T-cell (primary cell): Measurements from ENCODE around the gene CRAMP1. TPM values are rescaled to one million over a fixed set of nuclear protein-coding genes. Genes with fewer than 3 reads are reported as not detected.

Experiments used
- ATAC-seq, 4 experiments: fragments of 200-7000 bp in 3 of 4; fragments of 150-1000 bp in 1 of 4; cut with Tn5 transposase; replicated peaks in 1 of 4; 1 replicate in 3 of 4; 2 replicates in 1 of 4; pipeline ENCODE4 v1.10.0; 2021; ENCODE audit warnings: moderate library complexity in 3 of 4, mild to moderate bottlenecking in 2 of 4, moderate number of reproducible peaks in 1 of 4
- CTCF ChIA-PET, 2 donors: fragments of 300-600 bp; sonication (Branson Sonifier 250); formaldehyde crosslinking; loops; one replicate each; lab custom pipeline; 2022; ENCODE audit warnings: antibody characterized with exemption in 2 of 2; lab: Charles Lee
- POLR2A ChIA-PET, 2 donors: fragments of 300-600 bp; sonication (Branson Sonifier 250); formaldehyde crosslinking; loops; one replicate each; lab custom pipeline; 2022; ENCODE audit warnings: antibody characterized with exemption in 2 of 2; lab: Charles Lee
- DNase-seq, 35 experiments: peaks; one replicate each; pipeline versions ENCODE4 v3.0.0 to v3.0.0-alpha.2; 2013 to 2023
- H3K27ac ChIP-seq: one replicate; pipeline ENCODE4 v1.5.1; 2013; ENCODE audit warnings: low read length
- H3K27me3 ChIP-seq, 2 experiments: replicated peaks in 1 of 2; 1 replicate in 1 of 2; 2 replicates in 1 of 2; pipeline versions ENCODE4 v1.6.1 to v1.7.0; 2013; ENCODE audit warnings: low read length in 1 of 2, mixed read lengths in 1 of 2; ENCODE audit not compliant: control insufficient read depth in 2 of 2, insufficient read depth in 2 of 2; ENCODE audit errors: extremely low read depth in 1 of 2
- H3K36me3 ChIP-seq, 2 donors: 1 replicate in 1 of 2; 2 replicates in 1 of 2; pipeline versions ENCODE4 v1.6.1 to v1.7.0; 2013; ENCODE audit warnings: low read length in 1 of 2; ENCODE audit not compliant: control insufficient read depth in 2 of 2, insufficient read depth in 1 of 2; ENCODE audit errors: extremely low read depth in 1 of 2
- H3K4me1 ChIP-seq, 2 experiments: 1 replicate in 1 of 2; 2 replicates in 1 of 2; pipeline versions ENCODE4 v1.6.1 to v1.7.0; 2013; ENCODE audit warnings: low read length in 2 of 2, mixed read lengths in 1 of 2; ENCODE audit not compliant: insufficient read depth in 2 of 2, control insufficient read depth in 1 of 2; ENCODE audit errors: extremely low read depth in 1 of 2
- H3K4me3 ChIP-seq, 2 donors: 1 replicate in 1 of 2; 2 replicates in 1 of 2; pipeline versions ENCODE4 v1.5.1 to v1.7.0; 2013; ENCODE audit warnings: mild to moderate bottlenecking in 2 of 2, low read length in 1 of 2, moderate library complexity in 1 of 2; ENCODE audit not compliant: control insufficient read depth in 1 of 2; ENCODE audit errors: extremely low read depth in 1 of 2
- H3K9me3 ChIP-seq: 2 replicates; pipeline ENCODE4 v1.7.0; 2013
- H3K27ac Mint-ChIP-seq, 2 donors: one replicate each; pipeline ENCODE4 v1.8.0; 2020 to 2021; ENCODE audit warnings: mild to moderate bottlenecking in 2 of 2, mixed read lengths in 2 of 2
- H3K27me3 Mint-ChIP-seq, 2 donors: one replicate each; pipeline ENCODE4 v1.8.0; 2021 to 2022; ENCODE audit warnings: mixed read lengths in 2 of 2
- H3K36me3 Mint-ChIP-seq: one replicate; pipeline ENCODE4 v1.8.0; 2021; ENCODE audit warnings: mixed read lengths
- H3K4me1 Mint-ChIP-seq, 3 donors: one replicate each; pipeline ENCODE4 v1.8.0; 2020 to 2022; ENCODE audit warnings: mixed read lengths in 3 of 3, mild to moderate bottlenecking in 1 of 3
- H3K4me3 Mint-ChIP-seq, 3 donors: one replicate each; pipeline ENCODE4 v1.8.0; 2020 to 2022; ENCODE audit warnings: mild to moderate bottlenecking in 3 of 3, mixed read lengths in 3 of 3, moderate library complexity in 3 of 3
- H3K9me3 Mint-ChIP-seq, 3 donors: one replicate each; pipeline ENCODE4 v1.8.0; 2020 to 2022; ENCODE audit warnings: mixed read lengths in 3 of 3
- WGBS: methylation state at CpG from one replicate; pipeline ENCODE4 v1.1.5; 2013; ENCODE audit warnings: missing lambda C conversion rate; ENCODE audit not compliant: insufficient coverage; 5-methylcytosine and 5-hydroxymethylcytosine counted together
- total RNA-seq, 35 experiments: library from RNA in 6 of 35; stranded (reverse) in 6 of 35; fragments of 120-200 nt in 1 of 35; gene quantifications; one replicate each; pipeline versions ENCODE4 v1.2.1 to v1.2.4 and lab custom pipeline; 2013 to 2026

The CRAMP1 gene
- total RNA-seq, 5 donors from 2014 or later (not counting 1 experiment from before 2014, with no cell fraction given), result 26.4 to 36.4 (median 33.0) TPM

DNA sequence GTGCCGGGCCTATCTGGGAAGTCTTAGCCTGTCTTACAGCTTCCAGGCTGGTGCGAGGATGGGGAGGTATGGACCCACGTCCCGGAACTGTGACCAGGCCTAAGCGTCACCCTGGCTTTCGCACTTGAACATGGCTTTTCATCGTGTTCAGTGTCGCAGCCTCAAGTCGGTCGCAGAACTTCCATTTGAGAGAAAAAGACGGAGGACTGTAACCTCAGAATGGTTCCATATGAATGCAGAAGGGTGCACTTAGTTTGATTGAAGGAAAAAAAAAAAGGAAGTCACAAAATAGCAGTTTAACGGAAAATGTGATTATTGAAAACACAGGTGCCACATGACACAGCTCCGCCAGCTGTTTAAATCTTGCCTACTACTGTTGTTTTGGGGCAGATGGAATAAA, 35.7 kb downstream of the CRAMP1 start:
- H3K4me3 Mint-ChIP-seq, result no peak overlapping the region
- ChIA-PET POLR2A (interaction anchor here in 1 of 2 donors (0.6 kb wide), 1 partner anchor 1410 kb away, joined by 11 read pairs; no protein-coding TSS in a partner anchor), CTCF (no interaction called here)
- Histone ChIP-seq H3K9me3 (no peaks in the 10 kb centered on the region), H3K36me3 (peaks cover 15 to 42% of the 10 kb centered on the region in 2 donors), H3K4me3 (no peak overlapping the region), H3K4me1 (peaks cover 0 to 7% of the 10 kb centered on the region in 2 experiments), H3K27ac (no peak overlapping the region), H3K27me3 (no peaks in the 10 kb centered on the region)
- no peak for DNase-seq
- peak overlapping the region in 1 of 2 donors; percentile 71 for H3K27ac Mint-ChIP-seq
- H3K36me3 Mint-ChIP-seq, result peaks cover 54% of the 10 kb centered on the region
- H3K9me3 Mint-ChIP-seq, result no peaks in the 10 kb centered on the region
- peaks cover 16 to 33% (median 24%) of the 10 kb centered on the region in 3 donors for H3K4me1 Mint-ChIP-seq
- no peaks in the 10 kb centered on the region for H3K27me3 Mint-ChIP-seq
- 79% methylated on average over 13 of the region's 13 CpGs for WGBS
- no peak for ATAC-seq

DNA sequence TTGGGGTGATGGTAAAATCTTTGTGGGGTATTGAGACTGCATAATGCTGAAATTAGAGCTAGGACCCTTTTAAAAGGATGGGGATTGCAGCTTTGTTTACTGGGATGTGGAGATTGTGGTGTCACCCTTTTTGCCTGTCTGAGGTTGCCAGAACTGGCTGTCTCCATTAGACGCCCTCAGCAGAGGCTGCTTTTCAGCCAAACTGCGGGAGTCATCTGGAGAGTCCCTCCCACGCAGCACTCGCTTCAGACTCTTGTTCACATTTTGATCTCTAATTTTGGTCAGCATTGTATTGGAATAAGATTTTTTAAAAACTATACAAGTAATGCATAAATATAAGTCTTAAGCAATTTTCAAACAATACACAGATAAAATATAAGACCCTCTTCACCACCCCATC, 38.0 kb downstream of the CRAMP1 start:
- H3K36me3 Mint-ChIP-seq, result peaks cover 55% of the 10 kb centered on the region

DNA sequence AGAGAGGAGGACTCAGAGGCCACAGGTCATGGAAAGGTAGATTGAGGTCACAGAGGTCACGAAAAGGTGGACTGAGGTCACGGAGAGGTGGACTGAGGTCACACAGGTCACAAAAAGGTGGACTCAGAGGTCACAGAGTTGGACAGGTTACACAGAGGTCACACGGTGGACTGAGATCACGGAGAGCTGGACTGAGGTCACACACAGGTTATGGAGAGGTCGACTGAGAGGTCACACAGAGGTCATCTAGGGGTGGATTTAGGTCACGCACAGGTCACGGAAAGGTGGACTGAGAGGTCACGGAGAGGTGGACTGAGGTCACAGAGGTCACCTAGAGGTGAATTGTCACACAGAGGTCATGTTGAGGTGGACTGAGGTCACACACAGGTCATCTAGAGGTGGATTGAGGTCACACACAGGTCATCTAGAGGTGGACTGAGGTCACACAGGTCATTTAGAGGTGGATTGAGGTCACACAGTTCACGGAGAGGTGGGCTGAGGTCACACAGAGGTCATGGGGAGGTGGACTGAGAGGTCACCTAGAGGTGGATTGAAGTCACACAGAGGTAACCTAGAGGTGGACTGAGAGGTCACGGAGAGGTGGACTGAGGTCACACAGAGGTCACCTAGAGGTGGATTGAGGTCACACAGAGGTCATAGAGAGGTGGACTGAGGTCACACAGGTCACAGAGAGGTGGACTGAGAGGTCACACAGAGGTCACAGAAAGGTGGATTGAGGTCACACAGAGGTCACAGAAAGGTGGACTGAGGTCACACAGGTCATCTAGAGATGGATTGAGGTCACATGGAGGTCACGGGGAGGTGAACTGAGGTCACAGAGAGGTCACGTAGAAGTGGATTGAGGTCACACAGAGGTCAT, 39.2 kb downstream of the CRAMP1 start:
- WGBS, result 95% methylated on average over 12 of the region's 12 CpGs
- Histone ChIP-seq H3K9me3 (no peaks in the 10 kb centered on the region), H3K36me3 (peaks cover 13 to 45% of the 10 kb centered on the region in 2 donors), H3K4me1 (no peaks in the 10 kb centered on the region), H3K27me3 (no peaks in the 10 kb centered on the region), H3K27ac (no peak overlapping the region), H3K4me3 (no peak overlapping the region)
- ChIA-PET CTCF (no interaction called here), POLR2A (interaction anchor here in 1 of 2 donors (0.7 kb wide), 1 partner anchor 65 kb away, joined by 10 read pairs; no protein-coding TSS in a partner anchor)
- H3K4me1 Mint-ChIP-seq, result peaks cover 5 to 16% (median 10%) of the 10 kb centered on the region in 3 donors
- no peaks in the 10 kb centered on the region for H3K27me3 Mint-ChIP-seq
- peaks cover 51% of the 10 kb centered on the region for H3K36me3 Mint-ChIP-seq
- no peaks in the 10 kb centered on the region for H3K9me3 Mint-ChIP-seq
- H3K27ac Mint-ChIP-seq, result peak overlapping the region in 1 of 2 donors; percentile 28
- H3K4me3 Mint-ChIP-seq, result no peak overlapping the region
- no peak for DNase-seq
- no peak for ATAC-seq

More for the DNA sequence above, 38.0 kb downstream of the CRAMP1 start:
- no peak for ATAC-seq
- Histone ChIP-seq H3K4me3 (no peak overlapping the region), H3K27me3 (no peaks in the 10 kb centered on the region), H3K27ac (no peak overlapping the region), H3K36me3 (peaks cover 8 to 41% of the 10 kb centered on the region in 2 donors), H3K9me3 (no peaks in the 10 kb centered on the region), H3K4me1 (peaks cover 0 to 5% of the 10 kb centered on the region in 2 experiments)
- Mint-ChIP-seq H3K4me3 (no peak overlapping the region), H3K4me1 (peaks cover 16 to 27% (median 16%) of the 10 kb centered on the region in 3 donors), H3K27ac (no peak overlapping the region), H3K9me3 (no peaks in the 10 kb centered on the region), H3K27me3 (no peaks in the 10 kb centered on the region)
- POLR2A ChIA-PET, result no interaction called here
- CTCF ChIA-PET, result interaction anchor here in 1 of 2 donors (0.7 kb wide), 1 partner anchor 221 kb away, joined by 6 read pairs; no protein-coding TSS in a partner anchor
- DNase-seq, result no peak
- WGBS, result 50% methylated on average over 1 of the region's 4 CpGs

DNA sequence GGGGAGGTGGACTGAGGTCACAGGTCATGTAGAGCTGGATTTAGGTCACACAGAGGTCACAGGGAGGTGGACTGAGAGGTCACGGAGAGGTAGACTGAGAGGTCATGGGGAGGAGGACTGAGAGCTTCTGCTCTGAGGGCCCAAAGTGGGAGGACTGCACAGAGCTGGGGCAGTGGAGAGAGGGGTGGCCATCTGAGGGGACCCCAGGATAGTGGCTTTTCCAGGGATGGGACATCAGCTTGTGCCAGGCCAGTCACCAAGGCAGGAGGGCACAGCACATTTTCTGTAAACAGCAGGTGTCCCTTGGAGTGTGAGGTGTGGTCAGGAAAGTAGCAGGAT, 39.8 kb downstream of the CRAMP1 start:
- Mint-ChIP-seq H3K4me1 (peaks cover 0 to 10% (median 4%) of the 10 kb centered on the region in 3 donors), H3K27ac (no peak overlapping the region), H3K4me3 (no peak overlapping the region), H3K36me3 (peaks cover 46% of the 10 kb centered on the region), H3K27me3 (no peaks in the 10 kb centered on the region), H3K9me3 (no peaks in the 10 kb centered on the region)
- Histone ChIP-seq H3K9me3 (no peaks in the 10 kb centered on the region), H3K36me3 (peaks cover 13 to 47% of the 10 kb centered on the region in 2 donors), H3K27ac (no peak overlapping the region), H3K4me3 (no peak overlapping the region), H3K4me1 (no peaks in the 10 kb centered on the region), H3K27me3 (no peaks in the 10 kb centered on the region)
- ATAC-seq (no peak), DNase-seq (no peak)
- CTCF ChIA-PET, result no interaction called here
- 90% methylated on average over 1 of the region's 1 CpG for WGBS
- POLR2A ChIA-PET, result interaction anchor here (0.6 to 0.7 kb wide), 2 partner anchors 25 to 66 kb away, joined by 3 to 10 read pairs; no protein-coding TSS in a partner anchor

DNA sequence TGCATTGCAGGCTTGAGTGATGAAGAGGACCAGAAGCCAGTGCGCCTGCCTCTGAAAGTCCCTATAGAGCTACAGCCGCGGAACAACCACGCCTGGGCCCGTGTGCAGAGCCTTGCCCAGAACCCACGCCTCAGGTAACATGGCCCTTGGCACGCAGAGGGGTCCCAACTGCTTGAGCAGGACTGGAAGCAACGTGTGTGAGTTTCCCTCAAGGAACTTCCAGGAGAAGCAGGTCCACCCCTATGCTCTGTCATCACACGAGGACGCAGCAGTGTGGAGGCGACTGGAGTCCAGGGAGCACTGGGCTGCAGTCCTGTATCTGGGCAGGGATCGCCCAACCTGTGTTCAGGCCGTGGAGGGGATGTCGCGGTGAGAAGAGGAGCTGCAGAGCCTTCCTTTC, 40.9 kb downstream of the CRAMP1 start:
- DNase-seq (no peak), ATAC-seq (no peak)
- ChIA-PET CTCF (no interaction called here), POLR2A (no interaction called here)
- no peaks in the 10 kb centered on the region for H3K9me3 Mint-ChIP-seq
- Histone ChIP-seq H3K4me3 (no peak overlapping the region), H3K9me3 (no peaks in the 10 kb centered on the region), H3K4me1 (no peaks in the 10 kb centered on the region), H3K36me3 (peaks cover 13 to 49% of the 10 kb centered on the region in 2 donors), H3K27ac (no peak overlapping the region), H3K27me3 (no peaks in the 10 kb centered on the region)
- H3K4me3 Mint-ChIP-seq, result no peak overlapping the region
- WGBS, result 98% methylated on average over 14 of the region's 15 CpGs
- peaks cover 0 to 6% (median 4%) of the 10 kb centered on the region in 3 donors for H3K4me1 Mint-ChIP-seq
- H3K27ac Mint-ChIP-seq, result no peak overlapping the region
- H3K27me3 Mint-ChIP-seq, result no peaks in the 10 kb centered on the region
- peaks cover 42% of the 10 kb centered on the region for H3K36me3 Mint-ChIP-seq

DNA sequence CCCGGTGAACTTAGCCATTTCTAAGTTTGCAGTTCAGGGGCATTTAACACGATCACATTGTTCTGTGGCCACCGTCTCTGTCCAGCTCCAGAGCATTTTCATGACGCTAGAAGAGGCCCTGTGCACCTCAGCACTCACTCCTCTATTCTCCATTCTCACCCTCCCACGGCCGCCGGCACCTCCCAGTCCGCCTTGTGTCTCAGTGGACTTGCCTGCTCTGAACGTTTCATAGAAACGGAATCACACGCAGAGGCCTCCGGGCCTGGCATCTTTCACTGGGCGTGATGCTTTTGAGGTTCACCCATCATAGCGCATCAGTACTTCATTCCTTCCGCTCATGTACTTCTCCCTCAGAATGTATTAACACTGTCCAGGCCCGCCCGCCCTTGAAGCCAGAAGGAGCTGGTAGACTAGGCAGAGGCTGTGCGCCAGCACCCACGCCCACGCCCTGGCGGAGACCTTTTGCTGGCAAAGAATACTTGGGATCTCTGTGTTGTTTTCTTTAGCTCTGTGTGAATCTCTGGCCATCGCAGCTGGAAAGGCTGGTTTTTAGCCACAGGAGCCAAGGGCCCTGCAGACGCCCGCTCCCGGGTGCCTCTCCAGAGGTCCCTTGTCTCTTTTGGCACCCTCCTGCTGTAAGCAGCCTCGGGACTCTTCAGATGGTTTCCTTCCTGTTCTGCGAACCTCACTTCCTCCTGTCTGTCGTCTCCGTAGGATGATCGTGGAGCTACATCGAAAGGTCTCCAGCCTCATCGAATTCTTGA, 42.5 kb downstream of the CRAMP1 start:
- Mint-ChIP-seq H3K36me3 (peaks cover 37% of the 10 kb centered on the region), H3K27ac (no peak overlapping the region), H3K27me3 (no peaks in the 10 kb centered on the region), H3K4me1 (peaks cover 0 to 4% (median 0%) of the 10 kb centered on the region in 3 donors), H3K4me3 (no peak overlapping the region), H3K9me3 (no peaks in the 10 kb centered on the region)
- Histone ChIP-seq H3K9me3 (no peaks in the 10 kb centered on the region), H3K27ac (no peak overlapping the region), H3K4me3 (no peak overlapping the region), H3K27me3 (no peaks in the 10 kb centered on the region), H3K4me1 (no peaks in the 10 kb centered on the region), H3K36me3 (peaks cover 17 to 52% of the 10 kb centered on the region in 2 donors)
- no peak for ATAC-seq
- 92% methylated on average over 31 of the region's 32 CpGs for WGBS
- CTCF ChIA-PET, result no interaction called here
- POLR2A ChIA-PET, result no interaction called here
- no peak for DNase-seq
